HG03045 (cell line): ENCODE measurements around the gene WDR1.

Experiments
- ATAC-seq: cut with Tn5 transposase; IDR thresholded peaks from one replicate; pipeline ENCODE4 v1.9.1; 2021; ENCODE audit warnings: mild to moderate bottlenecking, moderate library complexity; ENCODE audit not compliant: unreplicated experiment

Gene WDR1

GRCh38 chr4:10047967-10048366 is 68.6 kb downstream of the WDR1 start:
- ATAC-seq: no peak

GRCh38 chr4:10046471-10046870 is 70.1 kb downstream of the WDR1 start:
- ATAC-seq: no peak

- ATAC-seq: no peak
These were observed 71.1 kb downstream of the WDR1 start for GRCh38 chr4:10045481-10045880.

- ATAC-seq: no peak
These were observed 75.6 kb downstream of the WDR1 start for GRCh38 chr4:10041036-10041435.

- ATAC-seq: no peak
These were observed 76.3 kb downstream of the WDR1 start for GRCh38 chr4:10040049-10040892.

GRCh38 chr4:10036807-10037342 is 79.7 kb downstream of the WDR1 start:
- no peak for ATAC-seq

GRCh38 chr4:10035130-10035529 is 81.5 kb downstream of the WDR1 start:
- no peak for ATAC-seq

- no peak for ATAC-seq
These were observed 81.9 kb downstream of the WDR1 start for GRCh38 chr4:10034612-10035104.

GRCh38 chr4:10034136-10034535 is 82.5 kb downstream of the WDR1 start:
- ATAC-seq: no peak

- ATAC-seq: no peak
These were observed 83.3 kb downstream of the WDR1 start for GRCh38 chr4:10033191-10033881.

GRCh38 chr4:10032625-10033024 is 84.0 kb downstream of the WDR1 start:
- no peak for ATAC-seq

- no peak for ATAC-seq
These were observed 84.7 kb downstream of the WDR1 start for GRCh38 chr4:10031668-10032590.

GRCh38 chr4:10030972-10031667 is 85.5 kb downstream of the WDR1 start:
- no peak for ATAC-seq

- ATAC-seq: no peak
These were observed 87.2 kb downstream of the WDR1 start for GRCh38 chr4:10029403-10029802.

GRCh38 chr4:10028910-10029309 is 87.7 kb downstream of the WDR1 start:
- ATAC-seq: no peak

GRCh38 chr4:10026485-10026884 is 90.1 kb downstream of the WDR1 start:
- no peak for ATAC-seq

- no peak for ATAC-seq
These were observed 91.3 kb downstream of the WDR1 start for GRCh38 chr4:10025230-10025806.
